PC-3 (cell line): ENCODE results near the gene CHD3. TPM values are rescaled to one million over a fixed set of nuclear protein-coding genes. Genes with fewer than 3 reads are reported as not detected.

Experiments
- ATAC-seq: fragments of 200-7000 bp; cut with Tn5 transposase; 2 replicates; pipeline ENCODE4 v1.9.1; 2020; ENCODE audit warnings: mild to moderate bottlenecking, moderate library complexity
- Bru-seq: library from RNA; stranded (reverse); fragments of 400-500 nt; gene quantifications from one replicate; lab custom pipeline; 2021; lab: Mats Ljungman, UMichigan
- BruChase-seq, 2 experiments: library from RNA; stranded (reverse); fragments of 400-500 nt; gene quantifications; one replicate each; lab custom pipeline; 2021; lab: Mats Ljungman, UMichigan
- BruUV-seq: library from RNA; stranded (reverse); fragments of 400-500 nt; replicated peaks from 2 replicates; lab custom pipeline; 2021; lab: Mats Ljungman, UMichigan
- CTCF ChIA-PET: fragments of 300-600 bp; sonication (Branson Sonifier 250); formaldehyde crosslinking; loops from one replicate; lab custom pipeline; 2022; ENCODE audit warnings: antibody characterized with exemption; lab: Charles Lee
- POLR2A ChIA-PET: fragments of 300-600 bp; sonication (Branson Sonifier 250); formaldehyde crosslinking; loops from one replicate; lab custom pipeline; 2022; ENCODE audit warnings: antibody characterized with exemption; ENCODE audit not compliant: unreplicated experiment; lab: Charles Lee
- DNase-seq: peaks from one replicate; pipeline ENCODE4 v3.0.0-alpha.2; 2015
- H2AFZ ChIP-seq: fragments of 300-600 bp; sonication (generic); 2 replicates; pipeline ENCODE4 v1.6.0; 2016; ENCODE audit warnings: antibody characterized with exemption, low read length
- H3F3A ChIP-seq: fragments of 300-600 bp; sonication (generic); one replicate; pipeline ENCODE4 v1.6.0; 2017; ENCODE audit warnings: antibody characterized with exemption, low read length, control low read depth, mild to moderate bottlenecking; ENCODE audit not compliant: unreplicated experiment
- H3K27ac ChIP-seq: fragments of 300-600 bp; sonication (generic); 2 replicates; pipeline ENCODE4 v1.5.1; 2016; ENCODE audit warnings: mild to moderate bottlenecking, low read length
- H3K27me3 ChIP-seq: fragments of 300-600 bp; sonication (generic); 2 replicates; pipeline ENCODE4 v1.6.1; 2016; ENCODE audit warnings: low read length, mixed read lengths
- H3K36me3 ChIP-seq: fragments of 300-600 bp; sonication (generic); 2 replicates; pipeline ENCODE4 v1.6.1; 2016; ENCODE audit warnings: low read depth, mixed run types, low read length, mixed read lengths
- H3K4me1 ChIP-seq: fragments of 300-600 bp; sonication (generic); 2 replicates; pipeline ENCODE4 v1.5.1; 2016; ENCODE audit warnings: low read length; ENCODE audit not compliant: insufficient read depth
- H3K4me2 ChIP-seq: fragments of 300-600 bp; sonication (generic); 2 replicates; pipeline ENCODE4 v1.6.0; 2016; ENCODE audit warnings: low read length
- H3K4me3 ChIP-seq: fragments of 300-600 bp; sonication (generic); 2 replicates; pipeline ENCODE4 v1.5.1; 2016; ENCODE audit warnings: mild to moderate bottlenecking, low read length, mixed read lengths
- H3K79me2 ChIP-seq: fragments of 300-600 bp; sonication (generic); 2 replicates; pipeline ENCODE4 v1.6.1; 2017; ENCODE audit warnings: low read length, mixed read lengths
- H3K9ac ChIP-seq: fragments of 300-600 bp; sonication (generic); 2 replicates; pipeline ENCODE4 v1.6.0; 2016; ENCODE audit warnings: mild to moderate bottlenecking, low read length
- H3K9me2 ChIP-seq: fragments of 300-600 bp; sonication (generic); replicated peaks from 2 replicates; pipeline ENCODE4 v1.6.1; 2016; ENCODE audit warnings: mixed run types, low read length, mixed read lengths
- H3K9me3 ChIP-seq: fragments of 300-600 bp; sonication (generic); 2 replicates; pipeline ENCODE4 v1.6.1; 2016; ENCODE audit warnings: low read length, mixed read lengths
- H4K20me1 ChIP-seq: fragments of 300-600 bp; sonication (generic); 2 replicates; pipeline ENCODE4 v1.6.1; 2016; ENCODE audit warnings: low read length, mixed read lengths
- EZH2 ChIP-seq: fragments of 300-600 bp; sonication (generic); IDR thresholded peaks from one replicate; pipeline ENCODE4 v1.6.1; 2017; ENCODE audit warnings: antibody characterized with exemption, mild to moderate bottlenecking, low read length; ENCODE audit not compliant: unreplicated experiment
- EZH2phosphoT487 ChIP-seq: fragments of 300-600 bp; sonication (generic); IDR thresholded peaks from 2 replicates; pipeline ENCODE4 v1.6.1; 2018; ENCODE audit warnings: mild to moderate bottlenecking, antibody characterized with exemption, low read length, borderline replicate concordance
- intact Hi-C: fragments of 100-400 bp; cut with micrococcal nuclease; formaldehyde crosslinking; loops from 2 replicates; pipeline ENCODE4 v1.9.0; 2023
- long read RNA-seq: library from polyadenylated mRNA; unstranded; transcript quantifications from one replicate; pipeline ENCODE4 v2.0.0, GENCODE V29; 2021; ENCODE audit not compliant: unreplicated experiment
- total RNA-seq: library from RNA; depleted of rRNA; stranded (reverse); fragments of >200 nt; gene quantifications from 2 replicates; pipeline ENCODE4 v1.2.3, GENCODE V29; 2014; rRNA removed
- TF ChIP-seq, protein P1 (sequence below): fragments of 300-600 bp; sonication (generic); conservative IDR thresholded peaks from 2 replicates; pipeline ENCODE4 v1.5.1; 2017; ENCODE audit warnings: antibody characterized with exemption, low read depth, mild to moderate bottlenecking, low read length

Gene CHD3
- total RNA-seq (102 and 151 TPM in 2 replicates), Bru-seq, nascent RNA (percentile 87 among the genes with signal in this experiment), BruChase-seq, experiment 1, labeled RNA remaining after a 6-hour chase (percentile 91 among the genes with signal in this experiment), BruChase-seq, experiment 2, labeled RNA remaining after a 2-hour chase (percentile 81 among the genes with signal in this experiment)
- long read RNA-seq, transcript CHD3-211 (3 exons, 2,515 nt), result major isoform, 5 of 121 reads
- long read RNA-seq, partial matches to known transcripts, result 97 of 121 reads
- long read RNA-seq, other reads (novel, unspliced or antisense), result 18 of 121 reads

DNA sequence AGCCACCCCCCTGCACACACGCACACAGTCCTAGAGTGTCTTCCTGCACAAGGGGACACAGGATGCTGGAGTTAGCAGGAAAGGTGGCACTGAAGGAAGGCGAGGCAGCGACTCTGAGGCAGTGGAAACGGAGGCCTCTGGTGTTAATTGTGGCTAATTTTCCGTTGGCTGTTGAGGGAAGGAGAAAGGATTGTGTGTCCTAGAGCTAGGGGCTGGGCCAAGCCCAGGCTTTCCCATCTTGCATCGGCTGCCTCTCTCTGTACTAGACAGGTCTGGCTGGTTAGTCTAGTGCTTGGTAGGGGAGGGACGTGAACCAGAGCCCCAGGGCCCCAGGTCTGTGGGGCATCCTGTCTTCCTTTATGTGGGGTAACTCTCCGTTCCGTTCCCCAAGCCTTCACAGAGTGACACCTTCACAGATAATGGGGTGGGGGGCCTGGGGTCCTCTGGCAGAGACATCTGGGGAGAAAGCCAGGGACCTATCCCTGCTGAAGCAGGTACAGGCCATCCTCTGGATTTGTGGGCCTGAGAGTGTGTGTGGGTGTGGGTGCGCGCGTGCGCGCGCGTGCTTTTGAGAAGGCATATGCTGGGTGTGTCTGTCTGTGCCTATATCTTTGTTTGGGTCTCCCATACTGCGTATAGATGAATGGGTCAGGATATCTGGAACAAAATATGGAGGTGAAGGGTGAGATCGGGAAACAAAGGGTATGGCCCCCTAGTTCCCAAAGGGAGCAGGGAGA is at the start of gene CHD3:
CHD3 (plus strand) TSS at position 606 of the 737 bp plus-strand sequence. CDS start 212 bp downstream, outside the sequence.
- no TSS peak for BruUV-seq
- ChIA-PET POLR2A (no interaction called here), CTCF (no interaction called here)
- Histone ChIP-seq H3K4me3 (peak within 1 kb of the TSS; percentile 94), H3K9ac (peak within 1 kb of the TSS; percentile 87), H3K79me2 (peaks cover 39% of the 10 kb centered on the region), H3K4me1 (peaks cover 28% of the 10 kb centered on the region), H3K4me2 (peak within 1 kb of the TSS; percentile 95), H3K36me3 (peaks cover 10% of the 10 kb centered on the region; the same call in 1 of the 2 replicates), H3K9me3 (no peaks in the 10 kb centered on the region), H3F3A (peaks cover 11% of the 10 kb centered on the region), H3K27ac (peak within 1 kb of the TSS; percentile 96), H3K27me3 (no peaks in the 10 kb centered on the region), H2AFZ (peak within 1 kb of the TSS; percentile 66), H3K9me2 (no peaks in the 10 kb centered on the region), H4K20me1 (no peaks in the 10 kb centered on the region)
- intact Hi-C loops, result no loop called here
- ATAC-seq, result peak; percentile 33
- TF ChIP-seq EZH2phosphoT487 (no peak), EZH2 (no peak)
- TF ChIP-seq, protein P1, sequence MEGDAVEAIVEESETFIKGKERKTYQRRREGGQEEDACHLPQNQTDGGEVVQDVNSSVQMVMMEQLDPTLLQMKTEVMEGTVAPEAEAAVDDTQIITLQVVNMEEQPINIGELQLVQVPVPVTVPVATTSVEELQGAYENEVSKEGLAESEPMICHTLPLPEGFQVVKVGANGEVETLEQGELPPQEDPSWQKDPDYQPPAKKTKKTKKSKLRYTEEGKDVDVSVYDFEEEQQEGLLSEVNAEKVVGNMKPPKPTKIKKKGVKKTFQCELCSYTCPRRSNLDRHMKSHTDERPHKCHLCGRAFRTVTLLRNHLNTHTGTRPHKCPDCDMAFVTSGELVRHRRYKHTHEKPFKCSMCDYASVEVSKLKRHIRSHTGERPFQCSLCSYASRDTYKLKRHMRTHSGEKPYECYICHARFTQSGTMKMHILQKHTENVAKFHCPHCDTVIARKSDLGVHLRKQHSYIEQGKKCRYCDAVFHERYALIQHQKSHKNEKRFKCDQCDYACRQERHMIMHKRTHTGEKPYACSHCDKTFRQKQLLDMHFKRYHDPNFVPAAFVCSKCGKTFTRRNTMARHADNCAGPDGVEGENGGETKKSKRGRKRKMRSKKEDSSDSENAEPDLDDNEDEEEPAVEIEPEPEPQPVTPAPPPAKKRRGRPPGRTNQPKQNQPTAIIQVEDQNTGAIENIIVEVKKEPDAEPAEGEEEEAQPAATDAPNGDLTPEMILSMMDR, result no peak
- peak; percentile 71 for DNase-seq

DNA sequence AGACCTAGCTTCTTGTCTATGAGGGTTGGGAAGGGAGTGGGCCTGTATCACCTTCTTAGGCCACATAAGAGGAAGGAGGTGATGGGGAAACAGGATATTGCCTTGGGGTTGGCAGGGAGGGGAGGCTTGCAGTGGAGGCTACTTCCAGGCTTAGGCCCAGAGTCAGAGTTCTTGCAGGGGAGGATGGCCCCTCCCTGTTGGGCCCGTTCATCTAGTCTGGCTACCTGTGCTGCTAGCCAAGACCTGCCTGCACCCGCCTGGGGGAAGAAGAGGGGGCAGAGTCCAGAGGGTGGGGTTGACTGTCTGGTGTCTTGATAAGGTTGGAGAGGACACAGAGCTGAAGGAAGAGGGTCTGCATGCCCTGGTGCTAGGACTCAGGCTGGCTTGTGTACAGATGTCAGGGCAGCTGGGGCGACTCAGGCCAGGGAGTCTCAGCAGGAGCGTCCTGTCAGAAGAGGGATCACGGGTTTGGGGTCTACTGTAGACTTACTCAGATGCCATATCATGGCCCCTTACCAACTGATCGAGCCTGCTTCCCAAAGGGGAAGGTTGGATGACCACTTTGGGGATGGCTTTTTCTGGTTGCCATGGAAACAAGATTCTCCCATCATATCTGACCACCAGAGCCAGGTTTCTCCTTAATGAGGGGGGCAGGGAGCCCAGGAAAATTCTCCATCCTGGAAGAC is 49.3 kb upstream of the CHD3 start:
- no peaks in the 10 kb centered on the region for H3K9me3 ChIP-seq
- H3K27me3 ChIP-seq, result no peaks in the 10 kb centered on the region
- ATAC-seq (no peak), DNase-seq (no peak)
- H3K4me1 ChIP-seq, result peaks cover 34% of the 10 kb centered on the region
- peaks cover 30% of the 10 kb centered on the region for H3K79me2 ChIP-seq
- POLR2A ChIA-PET, result no interaction called here
- no peak overlapping the region for H2AFZ ChIP-seq
- H3F3A ChIP-seq, result no peaks in the 10 kb centered on the region
- no peaks in the 10 kb centered on the region for H3K9me2 ChIP-seq
- no peak overlapping the region for H3K9ac ChIP-seq
- H3K4me3 ChIP-seq, result no peak overlapping the region
- H3K4me2 ChIP-seq, result peak overlapping the region; percentile 70
- H3K27ac ChIP-seq, result no peak overlapping the region
- TF ChIP-seq EZH2, result no peak
- no peak for TF ChIP-seq EZH2phosphoT487
- TF ChIP-seq, protein P1, result no peak
- BruUV-seq, result no TSS peak
- CTCF ChIA-PET, result no interaction called here
- H3K36me3 ChIP-seq, result no peaks in the 10 kb centered on the region
- intact Hi-C loops, result no loop called here
- H4K20me1 ChIP-seq, result no peaks in the 10 kb centered on the region
